PFSK-1 (cell line): ENCODE results near the gene KLF9.

Experiments used
- FOXP2 ChIP-seq: optimal IDR thresholded peaks from 2 replicates; pipeline ENCODE3; 2011; ENCODE audit warnings: borderline replicate concordance, control low read depth, inconsistent platforms; ENCODE audit not compliant: insufficient read depth; ENCODE audit errors: extremely low read length, extremely low read depth
- POLR2AphosphoS5 ChIP-seq: IDR thresholded peaks from 2 replicates; pipeline ENCODE4 v1.6.1; 2012; ENCODE audit warnings: low read depth, mild to moderate bottlenecking, control low read depth, low read length, moderate library complexity
- REST ChIP-seq, 2 experiments: IDR thresholded peaks; 2 replicates each; pipeline versions ENCODE4 v1.6.1 to v1.8.0; 2011 to 2012; ENCODE audit warnings: low read depth in 2 of 2, low read length in 2 of 2, control low read depth in 1 of 2, inconsistent platforms in 1 of 2, mild to moderate bottlenecking in 1 of 2, moderate library complexity in 1 of 2; ENCODE audit not compliant: insufficient read depth in 1 of 2
- SIN3A ChIP-seq: IDR thresholded peaks from 2 replicates; pipeline ENCODE4 v1.6.1; 2012; ENCODE audit warnings: mild to moderate bottlenecking, low read length, moderate library complexity, borderline replicate concordance; ENCODE audit not compliant: insufficient read depth
- TAF1 ChIP-seq: IDR thresholded peaks from 2 replicates; pipeline ENCODE4 v1.6.1; 2012; ENCODE audit warnings: low read length, control low read depth, borderline replicate concordance; ENCODE audit not compliant: insufficient read depth

KLF9 gene

GRCh38 chr9:70429899-70430298, 15.4 kb upstream of the KLF9 start:
- TF ChIP-seq SIN3A (no peak), FOXP2 (no peak), TAF1 (no peak)

- TF ChIP-seq REST (IDR thresholded peaks at IDR 0.05; ENCODE audit: insufficient read depth in 1 of 2, low read depth in 2 of 2, low read length in 2 of 2) (no peak), FOXP2 (no peak), TAF1 (no peak), SIN3A (no peak), POLR2AphosphoS5 (no peak)
Measured at GRCh38 chr9:70428781-70429180, 14.3 kb upstream of the KLF9 start.

GRCh38 chr9:70427161-70427945, 12.9 kb upstream of the KLF9 start:
- TF ChIP-seq FOXP2 (no peak), SIN3A (no peak), REST (IDR thresholded peaks at IDR 0.05; ENCODE audit: insufficient read depth in 1 of 2, low read depth in 2 of 2, low read length in 2 of 2) (no peak), TAF1 (no peak)

GRCh38 chr9:70425192-70425591, 10.7 kb upstream of the KLF9 start:
- TF ChIP-seq FOXP2 (no peak), SIN3A (no peak), TAF1 (no peak), POLR2AphosphoS5 (no peak), REST (IDR thresholded peaks at IDR 0.05; ENCODE audit: insufficient read depth in 1 of 2, low read depth in 2 of 2, low read length in 2 of 2) (no peak)

- TF ChIP-seq SIN3A (no peak), POLR2AphosphoS5 (no peak), TAF1 (no peak), REST (IDR thresholded peaks at IDR 0.05; ENCODE audit: insufficient read depth in 1 of 2, low read depth in 2 of 2, low read length in 2 of 2) (no peak), FOXP2 (no peak)
Measured at GRCh38 chr9:70422371-70423043, 8.1 kb upstream of the KLF9 start.
